Keratinocyte (primary cell): Measurements from ENCODE around the gene DUSP11. TPM values are rescaled to one million over a fixed set of nuclear protein-coding genes. Genes with fewer than 3 reads are reported as not detected.

Source experiments
- DNase-seq: peaks from one replicate; pipeline ENCODE4 v3.0.0-alpha.2; 2011; ENCODE audit warnings: low read depth, missing footprints, low spot score
- FAIRE-seq: peaks from 2 replicates; lab custom pipeline; 2011; peaks lifted over from hg19 to GRCh38; lab: Jason Lieb, UNC
- H2AFZ ChIP-seq: 2 replicates; pipeline ENCODE4 v1.6.0; 2012; ENCODE audit warnings: low read length, control low read depth, inconsistent platforms; ENCODE audit not compliant: control insufficient read depth
- H3K27ac ChIP-seq: 2 replicates; pipeline ENCODE4 v1.5.1; 2011; ENCODE audit warnings: low read length; ENCODE audit not compliant: control insufficient read depth, insufficient read depth
- H3K27me3 ChIP-seq: 3 replicates; pipeline ENCODE4 v1.6.0; 2011; ENCODE audit warnings: low read length; ENCODE audit not compliant: control insufficient read depth, insufficient read depth; ENCODE audit errors: extremely low read depth
- H3K36me3 ChIP-seq, 2 experiments: 2 replicates in 1 of 2; 3 replicates in 1 of 2; pipeline ENCODE4 v1.5.1; 2011; ENCODE audit warnings: low read length in 2 of 2, mild to moderate bottlenecking in 1 of 2; ENCODE audit not compliant: control insufficient read depth in 2 of 2, insufficient read depth in 2 of 2; ENCODE audit errors: extremely low read depth in 1 of 2
- H3K4me1 ChIP-seq: 3 replicates; pipeline ENCODE4 v1.5.1; 2011; ENCODE audit warnings: low read length; ENCODE audit not compliant: control insufficient read depth, insufficient read depth; ENCODE audit errors: extremely low read depth
- H3K4me2 ChIP-seq: 3 replicates; pipeline ENCODE4 v1.6.0; 2011; ENCODE audit warnings: low read depth, low read length; ENCODE audit not compliant: control insufficient read depth, insufficient read depth; ENCODE audit errors: extremely low read depth
- H3K4me3 ChIP-seq, 3 experiments: fragments of 200-600 bp in 1 of 3; sonication (generic) in 1 of 3; 2 replicates in 2 of 3; 3 replicates in 1 of 3; pipeline ENCODE4 v1.5.1; 2011 to 2016; ENCODE audit warnings: low read length in 3 of 3, mild to moderate bottlenecking in 3 of 3, control low read depth in 2 of 3, inconsistent platforms in 1 of 3, low read depth in 1 of 3, mixed read lengths in 1 of 3, mixed run types in 1 of 3, moderate library complexity in 1 of 3; ENCODE audit not compliant: control insufficient read depth in 2 of 3, insufficient read depth in 2 of 3; ENCODE audit errors: extremely low read depth in 1 of 3
- H3K79me2 ChIP-seq: 2 replicates; pipeline ENCODE4 v1.6.0; 2012; ENCODE audit warnings: low read length; ENCODE audit not compliant: control insufficient read depth, insufficient read depth
- H3K9ac ChIP-seq: 3 replicates; pipeline ENCODE4 v1.6.0; 2011; ENCODE audit warnings: low read length; ENCODE audit not compliant: control insufficient read depth, insufficient read depth; ENCODE audit errors: extremely low read depth
- H3K9me1 ChIP-seq: 3 replicates; pipeline ENCODE4 v1.6.0; 2011; ENCODE audit warnings: low read length; ENCODE audit not compliant: control insufficient read depth, insufficient read depth; ENCODE audit errors: extremely low read depth
- H3K9me3 ChIP-seq: 2 replicates; pipeline ENCODE4 v1.5.1; 2012; ENCODE audit warnings: low read depth, low read length; ENCODE audit not compliant: control insufficient read depth
- H4K20me1 ChIP-seq: 3 replicates; pipeline ENCODE4 v1.6.0; 2011; ENCODE audit warnings: low read length; ENCODE audit not compliant: control insufficient read depth, insufficient read depth; ENCODE audit errors: extremely low read depth
- EZH2 ChIP-seq: IDR thresholded peaks from one replicate; pipeline ENCODE4 v1.6.1; 2012; ENCODE audit warnings: inconsistent platforms, mild to moderate bottlenecking, low read length, moderate library complexity
- dilution Hi-C: fragments of 300-500 bp; cut with MboI; formaldehyde crosslinking; loops from one replicate; pipeline ENCODE4 v1.7.0; 2020; ENCODE audit warnings: low sequenced_read_pairs; ENCODE audit not compliant: extremely low pct_ligation_motif_present
- polyA plus RNA-seq, 5 experiments: library from polyadenylated mRNA; depleted of rRNA in 3 of 5; stranded (reverse) in 3 of 5; stranded (forward) in 1 of 5; unstranded in 1 of 5; fragments of >200 nt; gene quantifications; 1 replicate in 1 of 5; 2 replicates in 3 of 5; 3 replicates in 1 of 5; pipeline versions ENCODE4 v1.2.1 to v1.2.3, GENCODE V29; 2011 to 2012; ENCODE audit warnings: missing spikeins in 2 of 5, low read depth in 1 of 5, low replicate concordance in 1 of 5
- TF ChIP-seq, protein P1 (sequence below), 3 experiments: IDR thresholded peaks in 1 of 3; conservative IDR thresholded peaks in 1 of 3; optimal IDR thresholded peaks in 1 of 3; 2 replicates in 2 of 3; 3 replicates in 1 of 3; pipeline versions ENCODE3 to v1.5.1; 2011; ENCODE audit warnings: low read length in 3 of 3, mild to moderate bottlenecking in 3 of 3, moderate library complexity in 2 of 3, control low read depth in 1 of 3, inconsistent platforms in 1 of 3; ENCODE audit not compliant: insufficient read depth in 2 of 3; ENCODE audit errors: extremely low read depth in 1 of 3

Gene DUSP11
- polyA plus RNA-seq, 1 donor (not counting 4 experiments of a cell fraction or from before 2014, with no cell fraction given): 83.7 TPM

DNA sequence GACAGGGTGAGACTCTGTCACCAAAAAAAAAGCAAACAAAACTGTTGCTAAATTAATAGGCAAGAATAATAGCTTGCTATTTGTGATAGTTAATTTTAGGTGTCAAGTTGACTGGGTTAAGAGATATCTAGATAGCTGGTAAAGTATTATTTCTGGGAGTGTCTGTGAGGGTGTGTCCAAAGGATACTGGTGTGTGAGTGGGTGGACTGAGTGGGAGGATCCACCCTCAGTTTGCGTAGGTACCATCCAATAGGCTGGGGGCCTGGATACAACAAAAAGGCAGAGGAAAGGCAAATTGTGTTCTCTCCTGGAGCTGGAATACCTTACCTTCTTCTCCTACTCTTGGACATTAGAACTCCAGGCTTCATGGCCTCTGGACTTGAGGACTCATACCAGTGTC lies 15.0 kb downstream of the DUSP11 start:
- Histone ChIP-seq H3K9me1 (no peaks in the 10 kb centered on the region), H3K36me3 (peaks cover 31 to 35% of the 10 kb centered on the region in 2 experiments), H3K9ac (no peak overlapping the region), H2AFZ (no peak overlapping the region), H3K27me3 (no peaks in the 10 kb centered on the region), H3K4me3 (no peak overlapping the region), H3K79me2 (peaks cover 25% of the 10 kb centered on the region), H3K9me3 (no peaks in the 10 kb centered on the region), H4K20me1 (no peaks in the 10 kb centered on the region), H3K4me1 (no peaks in the 10 kb centered on the region), H3K4me2 (no peak overlapping the region), H3K27ac (no peak overlapping the region)
- no peak for DNase-seq
- dilution Hi-C loops: no loop called here
- TF ChIP-seq EZH2: no peak
- TF ChIP-seq, protein P1, sequence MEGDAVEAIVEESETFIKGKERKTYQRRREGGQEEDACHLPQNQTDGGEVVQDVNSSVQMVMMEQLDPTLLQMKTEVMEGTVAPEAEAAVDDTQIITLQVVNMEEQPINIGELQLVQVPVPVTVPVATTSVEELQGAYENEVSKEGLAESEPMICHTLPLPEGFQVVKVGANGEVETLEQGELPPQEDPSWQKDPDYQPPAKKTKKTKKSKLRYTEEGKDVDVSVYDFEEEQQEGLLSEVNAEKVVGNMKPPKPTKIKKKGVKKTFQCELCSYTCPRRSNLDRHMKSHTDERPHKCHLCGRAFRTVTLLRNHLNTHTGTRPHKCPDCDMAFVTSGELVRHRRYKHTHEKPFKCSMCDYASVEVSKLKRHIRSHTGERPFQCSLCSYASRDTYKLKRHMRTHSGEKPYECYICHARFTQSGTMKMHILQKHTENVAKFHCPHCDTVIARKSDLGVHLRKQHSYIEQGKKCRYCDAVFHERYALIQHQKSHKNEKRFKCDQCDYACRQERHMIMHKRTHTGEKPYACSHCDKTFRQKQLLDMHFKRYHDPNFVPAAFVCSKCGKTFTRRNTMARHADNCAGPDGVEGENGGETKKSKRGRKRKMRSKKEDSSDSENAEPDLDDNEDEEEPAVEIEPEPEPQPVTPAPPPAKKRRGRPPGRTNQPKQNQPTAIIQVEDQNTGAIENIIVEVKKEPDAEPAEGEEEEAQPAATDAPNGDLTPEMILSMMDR (optimal IDR thresholded peaks at IDR 0.05 in 1 of 3, IDR thresholded peaks at IDR 0.05 in 1 of 3, conservative IDR thresholded peaks at IDR 0.05 in 1 of 3; ENCODE audit: extremely low read depth in 1 of 3, insufficient read depth in 2 of 3, low read length in 3 of 3): no peak
- no peak for FAIRE-seq

DNA sequence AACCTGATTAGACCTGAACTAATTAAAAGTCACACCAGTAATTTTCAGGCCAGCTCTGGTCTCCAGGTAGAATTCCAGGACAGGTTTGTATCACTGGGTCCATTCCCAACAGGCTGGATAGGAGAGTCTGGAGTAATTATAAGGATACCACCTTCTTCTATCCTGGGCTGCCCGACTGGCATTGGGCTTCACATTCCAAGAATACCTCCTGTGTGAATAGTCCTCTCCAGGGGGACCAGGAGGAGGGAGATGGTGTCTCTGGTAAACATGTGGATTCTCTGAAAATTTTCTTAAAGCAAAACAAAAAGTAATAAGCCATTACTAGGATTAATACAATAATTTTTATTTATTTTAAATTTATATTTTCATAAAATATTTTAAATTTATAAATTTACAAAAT lies 17.3 kb downstream of the DUSP11 start:
- H3K27ac ChIP-seq: no peak overlapping the region
- no peak overlapping the region for H3K4me2 ChIP-seq
- FAIRE-seq (no peak), DNase-seq (no peak)
- peaks cover 9% of the 10 kb centered on the region for H3K79me2 ChIP-seq
- H3K4me3 ChIP-seq: no peak overlapping the region
- TF ChIP-seq, protein P1 (optimal IDR thresholded peaks at IDR 0.05 in 1 of 3, IDR thresholded peaks at IDR 0.05 in 1 of 3, conservative IDR thresholded peaks at IDR 0.05 in 1 of 3; ENCODE audit: extremely low read depth in 1 of 3, insufficient read depth in 2 of 3, low read length in 3 of 3): no peak
- no peak for TF ChIP-seq EZH2
- no peaks in the 10 kb centered on the region for H3K4me1 ChIP-seq
- H3K27me3 ChIP-seq: no peaks in the 10 kb centered on the region
- dilution Hi-C loops: no loop called here
- no peak overlapping the region for H3K9ac ChIP-seq
- H2AFZ ChIP-seq: no peak overlapping the region
- no peaks in the 10 kb centered on the region for H3K9me3 ChIP-seq
- no peaks in the 10 kb centered on the region for H4K20me1 ChIP-seq
- H3K36me3 ChIP-seq: peaks cover 31 to 35% of the 10 kb centered on the region in 2 experiments
- no peaks in the 10 kb centered on the region for H3K9me1 ChIP-seq
